Measurements from ENCODE around the gene UBE2U.
"Not testable (repeated sequence)": the region's sequence is repeated elsewhere in the genome, so short reads cannot be mapped to it uniquely, and the experiment has no call there.

Gene UBE2U

DNA sequence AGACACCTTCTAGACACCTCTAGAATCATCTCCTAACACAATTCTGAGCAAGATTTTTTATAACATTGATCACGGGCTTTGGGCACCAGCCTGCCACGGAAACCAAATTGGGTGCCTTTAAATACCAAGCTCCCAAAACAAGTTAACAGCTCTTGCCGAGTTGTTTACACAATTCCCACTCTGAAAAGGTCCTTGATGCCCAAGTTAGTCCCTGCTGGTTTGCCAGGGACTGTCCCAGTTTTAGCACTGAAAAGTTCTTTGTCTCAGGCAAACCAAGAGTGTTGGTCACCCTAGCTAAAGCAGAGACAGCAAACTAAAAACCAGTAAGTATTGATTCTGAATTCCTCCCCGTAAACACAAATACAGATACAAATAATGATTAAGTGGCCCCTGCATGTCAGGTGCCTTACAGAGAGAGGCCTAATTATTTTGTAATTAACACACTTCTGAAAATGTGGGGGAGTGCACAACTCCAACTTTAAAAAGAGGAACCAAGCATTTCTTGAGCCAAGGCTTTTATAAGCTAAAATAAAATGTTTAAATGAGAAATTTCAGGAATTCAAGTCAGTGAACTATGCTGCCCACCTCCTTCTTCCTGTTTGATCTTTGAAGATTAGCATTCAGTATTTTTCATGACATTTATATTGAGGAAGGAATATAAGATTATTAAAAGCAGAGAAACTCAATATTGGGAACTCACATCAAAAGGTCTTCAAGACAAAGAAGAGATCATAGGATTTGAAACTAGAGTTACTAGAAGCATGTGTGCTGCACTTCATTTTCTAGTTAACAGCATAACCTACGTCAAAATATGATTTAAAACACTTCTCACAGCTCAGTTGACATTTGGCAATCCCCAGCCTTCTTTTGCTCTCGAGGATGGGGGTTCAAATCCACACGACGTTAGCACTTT is 9.0 kb upstream of the UBE2U start:
- DNase-seq, result peak in 1 of 3 experiments; percentile 51

DNA sequence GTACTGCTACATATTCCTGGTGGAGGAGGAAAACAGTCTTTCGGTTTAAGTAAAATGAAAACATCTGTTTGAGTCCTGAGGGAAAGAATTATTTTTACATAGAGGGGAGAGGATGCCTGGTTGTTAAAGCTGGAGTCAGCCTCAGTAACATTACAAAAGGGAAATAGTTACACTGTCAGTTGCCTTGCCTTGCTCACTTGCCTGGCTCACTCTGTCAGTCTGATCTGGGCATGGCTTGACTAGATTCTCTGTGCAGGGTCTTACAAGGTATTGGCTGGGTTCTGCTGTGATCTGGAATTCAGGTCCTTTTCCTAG is 8.4 kb upstream of the UBE2U start:
- no peak for DNase-seq

DNA sequence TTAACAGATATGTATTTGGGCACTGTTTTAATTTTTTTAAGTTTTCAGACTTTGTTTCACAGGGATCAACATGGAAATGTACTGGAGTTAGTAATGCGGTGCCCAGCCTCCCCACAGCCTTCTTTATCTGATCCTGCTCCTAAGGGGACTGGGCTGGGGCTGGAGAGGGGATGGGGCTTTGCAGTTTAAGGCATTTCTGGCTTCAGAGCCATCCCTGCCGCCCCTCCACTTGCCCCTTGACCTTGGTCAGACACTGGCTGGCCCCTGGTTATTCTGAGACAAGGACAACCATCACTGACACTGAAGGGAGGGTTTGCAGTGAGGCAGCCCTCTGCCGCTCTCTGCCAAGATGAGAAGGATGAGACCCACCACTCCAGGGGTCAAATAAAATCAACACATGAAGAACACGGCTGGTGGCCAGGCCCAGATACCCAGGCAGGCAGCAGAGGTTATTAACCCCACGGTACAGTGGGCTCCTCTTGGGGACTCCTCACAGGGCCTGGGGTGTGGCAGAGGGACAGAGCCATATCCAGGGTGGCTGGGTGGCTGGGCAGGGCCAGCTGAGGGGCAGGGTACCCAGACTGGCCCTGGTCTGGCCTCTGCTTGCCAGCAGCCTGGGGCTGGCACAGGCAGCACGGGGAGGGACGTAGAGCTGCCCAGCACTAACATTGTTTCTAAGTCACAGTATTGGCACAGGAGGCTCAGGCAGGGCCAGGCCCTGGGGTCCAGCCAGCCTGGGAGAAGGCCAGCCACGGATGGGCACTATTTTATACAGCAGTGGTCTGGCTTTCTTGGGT is 7.2 kb upstream of the UBE2U start:
- no peak for DNase-seq

DNA sequence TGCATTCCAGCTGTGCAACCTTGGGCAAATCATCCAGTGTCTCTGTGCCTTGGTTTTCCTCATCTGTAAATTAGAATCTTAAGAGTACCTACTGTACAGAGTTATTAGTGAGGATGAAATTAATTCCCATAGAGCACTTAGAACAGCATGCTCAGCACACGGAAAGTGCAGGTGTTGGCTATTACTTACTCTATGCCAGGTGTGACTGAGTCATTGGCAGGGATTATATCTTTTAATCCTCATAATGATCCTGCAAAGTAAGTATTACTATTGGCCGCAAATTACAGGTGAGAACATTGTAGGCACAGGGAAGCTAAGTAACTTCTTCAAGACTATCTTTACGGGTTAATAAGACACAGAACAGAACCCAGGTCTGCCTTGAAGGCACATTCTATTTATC is 6.3 kb upstream of the UBE2U start:
- DNase-seq, result peak in 1 of 3 experiments; percentile 7

DNA sequence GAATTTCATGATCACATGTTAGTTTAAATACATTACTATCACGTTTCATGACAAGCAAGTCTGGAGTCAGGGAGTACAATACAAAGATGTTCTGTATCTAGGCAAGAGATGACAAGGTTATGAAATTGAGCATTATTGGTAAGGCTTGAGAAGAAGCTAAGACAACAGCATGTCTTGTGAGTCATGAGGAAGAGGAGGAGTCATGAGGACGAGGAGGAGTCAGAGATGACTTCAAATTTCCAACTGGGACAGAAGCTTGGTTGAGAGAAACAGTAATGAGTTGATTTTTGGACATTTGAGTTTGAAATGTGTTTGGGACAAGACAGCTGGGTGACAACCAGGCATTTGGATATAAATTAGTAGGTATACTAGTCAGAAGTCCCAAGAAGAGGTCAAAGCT is 4.3 kb upstream of the UBE2U start:
- no peak for DNase-seq

DNA sequence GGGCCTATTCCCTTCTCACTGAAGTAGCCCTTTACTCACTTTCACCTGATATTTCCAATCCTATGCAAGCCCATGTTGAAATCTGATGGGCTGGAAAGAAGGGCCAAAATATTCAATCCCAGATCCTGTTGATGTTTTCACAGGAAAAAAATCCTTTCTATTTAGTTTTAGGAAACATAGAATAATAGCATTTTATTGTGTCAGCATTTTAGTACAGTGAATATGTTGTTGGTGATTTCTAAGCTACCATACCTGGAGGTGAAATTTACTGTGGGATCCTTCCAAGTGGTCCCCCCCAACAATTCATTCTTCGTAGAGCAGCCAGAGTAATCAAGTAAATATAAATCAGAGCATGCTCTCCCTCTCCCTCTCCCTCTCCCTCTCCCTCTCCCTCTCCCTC is 3.4 kb upstream of the UBE2U start:
- no peak for DNase-seq

DNA sequence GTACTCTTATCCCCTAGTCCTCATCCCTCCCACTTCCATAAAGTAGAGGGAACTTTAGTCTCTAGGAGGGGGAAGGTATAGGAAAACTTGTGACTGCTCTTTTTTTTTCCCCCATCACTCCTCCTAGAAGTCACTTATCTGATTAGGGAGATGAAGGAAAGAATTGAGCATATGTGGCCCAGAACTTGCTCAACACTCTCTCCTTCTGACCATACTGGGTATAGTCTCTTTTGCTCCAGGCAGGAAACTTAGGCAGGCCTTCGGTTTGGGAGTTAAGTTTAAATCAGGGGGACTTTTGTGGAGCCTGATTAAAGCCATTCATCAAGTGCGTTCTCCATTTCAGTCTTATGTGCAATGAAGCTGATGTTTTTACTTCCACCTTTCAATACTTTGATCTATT is 5.8 kb downstream of the UBE2U start:
- no peak for DNase-seq

DNA sequence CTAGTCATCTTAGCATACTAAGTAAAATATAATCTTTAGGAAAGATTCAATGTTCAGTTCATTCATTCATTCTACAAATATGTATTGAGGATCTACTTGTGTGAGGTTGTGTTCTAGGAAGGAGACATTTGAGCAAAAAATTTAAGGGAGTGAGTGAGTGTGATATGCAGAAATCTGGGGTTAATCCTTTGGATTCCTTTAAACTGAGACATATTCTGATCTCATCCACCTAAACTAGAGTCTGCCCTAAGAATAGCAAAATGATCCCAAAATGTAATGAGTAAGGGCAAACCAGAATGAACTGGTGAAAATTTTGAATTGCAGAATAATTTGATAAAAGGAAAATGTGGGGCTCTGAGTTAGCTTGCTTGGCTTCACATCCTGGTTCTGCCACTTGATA is 8.6 kb downstream of the UBE2U start:
- no peak for DNase-seq

DNA sequence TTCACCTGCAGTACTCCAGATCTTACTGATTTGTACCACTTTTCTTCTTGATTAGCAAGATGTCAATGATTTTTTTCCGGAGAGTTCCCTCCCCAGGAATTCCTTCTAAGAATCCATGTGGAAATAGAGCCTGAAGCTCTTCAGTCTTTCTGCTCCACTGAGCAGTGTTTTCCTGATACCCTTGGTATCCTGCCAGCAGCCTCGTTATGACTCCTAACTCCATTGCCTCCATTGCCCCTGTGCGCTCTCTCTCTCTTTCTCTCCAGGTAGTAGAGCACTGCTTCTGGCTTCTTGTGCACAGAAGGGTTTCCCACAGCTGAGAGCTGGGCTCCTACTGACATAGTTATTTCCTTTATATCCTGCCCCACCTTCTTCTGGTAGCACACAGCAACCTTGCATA is 12.2 kb downstream of the UBE2U start:
- peak in 2 of 3 experiments; percentile 10 to 70 for DNase-seq

DNA sequence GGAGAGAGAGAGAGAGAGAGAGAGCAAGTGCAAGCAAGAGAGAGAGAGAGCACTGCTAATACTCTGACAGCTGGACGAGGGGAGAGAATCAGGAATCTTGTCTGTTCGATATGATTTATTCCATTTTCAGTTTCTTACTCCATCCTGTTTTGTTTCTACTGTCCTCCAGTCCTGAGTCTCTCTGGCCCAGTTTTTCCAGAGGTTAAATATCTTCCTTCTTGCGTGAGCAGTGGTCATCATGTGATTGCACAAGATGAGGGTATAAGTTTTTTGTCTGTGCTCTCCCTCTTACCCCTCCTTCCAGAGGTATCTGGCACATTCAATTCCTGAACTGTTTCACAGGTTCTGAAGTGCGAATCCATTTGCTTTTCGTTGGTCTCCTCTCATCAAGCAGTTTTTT is 16.8 kb downstream of the UBE2U start:
- no peak for DNase-seq

DNA sequence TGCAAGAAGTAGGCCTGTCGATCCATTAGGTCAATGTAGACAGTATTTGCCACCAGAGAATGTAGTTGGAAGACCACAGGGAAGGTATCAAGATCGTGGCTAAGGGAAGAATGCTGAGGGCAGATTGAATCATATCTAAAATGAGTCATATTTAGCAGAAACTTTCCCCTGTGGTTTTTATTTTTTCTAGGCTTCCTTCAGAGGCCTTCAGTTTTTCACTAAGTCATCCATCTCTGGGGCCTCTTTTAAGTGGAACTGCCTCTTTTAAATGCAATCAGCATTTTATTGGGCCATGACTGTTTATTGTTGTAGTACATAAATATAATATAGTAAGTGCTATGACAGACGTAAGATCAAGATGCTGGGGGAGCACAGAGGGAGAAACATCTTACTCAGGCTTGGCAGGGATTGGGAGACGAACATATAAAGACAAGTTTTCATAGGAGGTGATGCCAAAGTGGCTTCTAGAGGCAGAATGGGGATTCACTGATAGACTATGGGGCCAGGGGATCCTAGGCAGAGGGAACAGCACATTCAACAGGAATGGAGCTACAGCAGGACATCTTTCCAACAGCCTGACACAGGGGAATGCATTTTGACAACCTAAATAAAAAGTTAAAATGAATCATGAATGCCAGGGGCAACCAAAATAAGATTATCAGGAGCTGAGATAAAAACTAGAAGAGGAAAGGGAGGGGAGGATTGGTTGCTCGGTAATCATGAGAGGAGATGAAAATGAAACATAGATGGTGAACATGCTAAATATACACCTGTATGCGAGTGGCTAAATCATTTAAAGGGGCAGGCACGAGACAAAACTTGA is 20.1 kb downstream of the UBE2U start:
- DNase-seq, result no peak

DNA sequence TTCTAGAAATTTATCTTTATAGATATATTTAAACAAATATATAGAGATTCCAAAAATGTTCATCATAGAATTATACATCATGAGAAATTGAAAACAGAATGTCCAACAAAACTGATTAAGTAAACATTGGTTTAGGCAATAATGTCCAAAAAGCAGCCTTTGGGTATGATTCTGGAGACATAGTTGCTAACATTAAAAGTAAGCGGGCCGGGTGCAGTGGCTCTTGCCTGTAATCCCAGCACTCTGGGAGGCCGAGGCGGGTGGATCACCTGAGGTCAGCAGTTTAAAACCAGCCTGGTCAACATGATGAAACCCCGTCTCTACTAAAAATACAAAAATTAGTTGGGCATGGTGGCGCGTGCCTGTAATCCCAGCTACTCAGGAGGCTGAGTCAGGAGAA is 20.8 kb downstream of the UBE2U start:
- DNase-seq, result not testable (repeated sequence)

DNA sequence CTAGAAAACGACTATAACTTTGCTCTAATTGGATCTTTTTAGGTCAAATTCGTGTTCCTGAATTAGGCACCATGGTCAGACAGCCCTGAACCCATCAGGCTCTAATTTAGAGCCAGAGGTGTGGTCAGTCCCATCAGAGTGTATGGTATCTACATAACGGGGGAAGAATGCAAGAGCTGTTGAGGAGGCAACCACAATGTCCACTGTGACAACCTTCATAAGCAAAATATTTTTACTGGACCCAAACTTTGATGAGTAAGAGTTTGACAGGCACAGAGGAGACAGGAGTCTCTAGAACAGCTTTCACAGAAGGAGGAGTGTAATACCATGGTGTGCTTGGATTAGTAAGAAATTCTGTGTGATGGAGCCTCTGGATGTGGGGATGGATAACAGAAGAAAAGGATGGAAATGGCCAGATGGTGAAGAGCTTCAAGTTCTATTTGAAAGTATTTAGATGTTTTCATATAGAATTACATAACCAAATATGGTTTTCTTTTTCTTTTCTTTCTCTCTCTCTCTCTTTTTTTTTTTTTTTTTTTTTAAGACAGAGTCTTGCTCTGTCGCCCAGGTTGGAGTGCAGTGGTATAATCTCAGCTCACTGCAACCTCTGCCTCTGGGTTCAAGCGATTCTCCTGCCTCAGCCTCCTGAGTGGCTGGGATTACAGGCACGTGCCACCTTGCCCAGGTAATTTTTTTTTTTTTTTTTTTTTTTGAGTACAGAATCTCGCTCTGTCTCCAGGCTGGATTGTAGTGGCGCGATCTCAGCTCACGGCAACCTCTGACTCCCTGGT is 24.9 kb downstream of the UBE2U start:
- DNase-seq, result no peak

DNA sequence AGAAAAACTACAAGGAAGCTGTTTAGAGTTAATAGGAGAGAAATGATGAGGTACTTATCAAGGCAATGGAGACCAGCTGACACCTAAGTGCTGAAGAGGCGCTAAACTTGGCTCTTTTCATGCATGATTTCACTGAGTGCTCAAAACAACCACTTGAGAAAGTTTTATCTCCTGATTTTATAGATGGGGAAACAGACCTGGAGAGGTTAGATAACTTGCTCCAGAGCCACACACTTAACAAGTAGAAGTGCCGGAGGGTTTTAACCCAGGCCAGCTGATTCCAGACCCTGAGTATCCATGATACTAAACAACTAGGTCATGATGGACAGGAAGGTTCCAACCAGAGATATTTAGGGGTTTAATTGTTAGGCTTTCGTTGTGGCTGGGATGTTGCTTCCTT is 25.9 kb downstream of the UBE2U start:
- peak in 2 of 3 experiments; percentile 36 to 95 for DNase-seq

DNA sequence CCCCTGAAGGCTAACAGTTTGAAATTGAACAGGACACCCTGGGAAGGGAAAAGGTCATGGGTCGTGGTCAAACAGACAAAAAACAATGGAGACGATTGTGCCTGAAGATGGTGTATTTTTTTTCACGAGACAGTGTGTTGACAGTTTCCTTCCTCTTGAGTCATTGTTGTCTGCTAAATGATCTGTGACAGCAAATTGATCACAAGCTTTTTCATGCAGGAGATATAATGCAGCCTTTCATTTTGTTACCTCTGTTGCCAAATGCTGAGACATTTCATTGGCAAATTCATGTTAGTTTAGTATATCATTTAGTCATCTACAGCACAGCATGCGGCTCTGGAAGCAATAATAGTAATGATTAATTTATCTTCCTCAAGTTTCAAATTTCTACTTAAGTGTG is 27.7 kb downstream of the UBE2U start:
- peak; percentile 17 to 89 (median 70) for DNase-seq

DNA sequence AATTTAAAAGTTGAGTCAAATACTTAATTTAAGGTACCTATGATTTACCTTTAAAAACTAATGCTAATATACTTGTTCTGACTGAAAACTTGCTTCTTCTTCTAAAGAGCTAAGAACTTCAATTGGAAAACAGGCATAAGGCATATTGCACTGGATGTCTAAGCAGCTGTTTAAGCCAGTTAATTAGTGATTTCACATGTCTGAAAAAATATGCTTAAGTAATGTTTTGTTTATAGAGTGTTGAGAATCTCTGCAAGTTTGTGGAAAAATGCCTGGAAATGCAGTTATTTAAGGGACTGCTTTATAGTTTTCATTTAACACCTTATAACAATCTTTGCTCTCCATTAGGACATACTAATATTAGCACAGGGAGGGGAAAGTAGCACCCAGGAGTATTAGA is 28.2 kb downstream of the UBE2U start:
- DNase-seq, result no peak

DNA sequence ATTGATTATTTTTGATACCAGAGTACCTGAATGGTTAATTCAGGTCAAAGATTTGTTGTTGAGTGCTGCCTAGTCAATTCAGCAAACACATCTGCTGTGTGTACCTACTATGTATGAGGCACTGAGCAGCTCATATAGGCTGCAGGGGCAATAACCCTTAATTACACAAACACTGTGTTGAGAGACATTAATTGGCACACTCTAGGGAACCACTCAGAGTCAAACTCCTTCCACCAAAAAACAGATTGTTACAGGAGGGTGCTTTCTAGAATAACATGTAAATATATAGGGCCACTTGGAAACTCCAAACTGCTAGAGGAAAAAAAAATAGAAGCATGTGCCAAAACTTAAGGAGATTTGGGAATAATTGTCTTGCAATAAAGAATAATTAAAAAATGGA is 31.3 kb downstream of the UBE2U start:
- peak in 2 of 3 experiments; percentile 38 to 85 for DNase-seq

DNA sequence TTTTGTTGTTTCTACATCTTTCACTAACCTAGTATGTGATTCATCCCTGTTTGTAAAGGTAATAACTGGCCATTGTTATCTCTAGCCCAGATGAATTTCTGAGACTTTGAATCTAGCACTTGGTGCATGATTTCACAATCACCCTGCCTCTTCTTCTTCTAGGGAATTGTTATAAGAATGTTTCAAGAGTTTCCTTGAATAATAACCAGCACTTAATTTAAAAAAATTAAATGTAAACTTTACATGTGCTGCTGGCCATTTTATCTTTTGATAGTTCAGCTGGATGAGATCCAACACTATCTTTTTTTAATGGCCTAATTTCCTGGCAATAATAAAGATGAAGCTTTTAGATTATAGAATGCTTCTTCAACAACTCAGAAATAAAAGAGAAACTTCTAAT is 31.8 kb downstream of the UBE2U start:
- no peak for DNase-seq

DNA sequence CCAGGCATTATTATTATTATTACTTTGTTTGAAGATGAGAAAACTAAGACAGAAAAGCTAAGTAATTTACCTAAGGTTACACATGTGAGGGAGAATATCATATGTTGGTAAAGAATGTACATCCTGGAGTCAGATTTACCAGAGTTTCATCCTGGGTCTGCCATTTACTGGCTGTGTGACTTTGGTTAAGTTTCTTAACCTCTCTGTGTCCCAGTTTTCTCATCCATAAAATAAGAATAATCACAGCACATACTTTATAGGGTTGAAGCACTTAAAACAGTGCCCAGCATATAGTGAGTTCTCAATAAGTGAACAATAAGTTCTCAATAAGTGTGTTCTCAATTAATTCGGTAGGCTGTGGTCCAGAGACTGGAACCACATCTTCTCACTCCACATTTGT is 32.5 kb downstream of the UBE2U start:
- no peak for DNase-seq

DNA sequence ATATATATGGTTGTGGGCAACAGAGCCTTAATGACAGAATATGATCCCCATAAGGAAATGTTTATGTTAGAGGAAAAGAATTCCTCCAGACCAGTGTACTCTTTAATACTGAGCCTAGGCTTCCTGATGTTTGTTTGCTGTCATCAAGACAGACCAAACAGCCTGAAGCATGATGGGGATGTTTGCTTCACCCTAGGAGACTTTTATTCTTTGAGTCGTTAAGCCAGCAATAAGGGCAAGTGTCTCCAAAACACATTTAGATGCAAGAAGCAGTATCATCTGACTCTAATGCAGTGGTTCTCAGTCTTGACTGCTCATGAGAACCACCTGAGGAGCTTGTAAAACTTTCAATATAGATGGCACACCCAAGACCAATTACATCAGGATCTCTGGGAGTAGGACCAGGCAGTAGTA is 33.1 kb downstream of the UBE2U start:
- peak in 1 of 3 experiments; percentile 48 for DNase-seq

DNA sequence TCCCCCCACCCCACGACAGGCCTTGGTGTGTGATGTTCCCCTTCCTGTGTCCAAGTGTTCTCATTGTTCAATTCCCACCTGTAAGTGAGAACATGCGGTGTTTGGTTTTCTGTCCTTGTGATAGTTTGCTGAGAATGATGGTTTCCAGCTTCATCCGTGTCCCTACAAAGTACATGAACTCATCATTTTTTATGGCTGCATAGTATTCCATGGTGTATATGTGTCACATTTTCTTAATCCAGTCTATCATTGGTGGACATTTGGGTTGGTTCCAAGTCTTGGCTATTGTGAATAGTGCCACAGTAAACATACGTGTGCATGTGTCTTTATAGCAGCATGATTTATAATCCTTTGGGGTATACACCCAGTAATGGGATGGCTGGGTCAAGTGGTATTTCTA is 36.1 kb downstream of the UBE2U start:
- DNase-seq, result not testable (repeated sequence)

DNA sequence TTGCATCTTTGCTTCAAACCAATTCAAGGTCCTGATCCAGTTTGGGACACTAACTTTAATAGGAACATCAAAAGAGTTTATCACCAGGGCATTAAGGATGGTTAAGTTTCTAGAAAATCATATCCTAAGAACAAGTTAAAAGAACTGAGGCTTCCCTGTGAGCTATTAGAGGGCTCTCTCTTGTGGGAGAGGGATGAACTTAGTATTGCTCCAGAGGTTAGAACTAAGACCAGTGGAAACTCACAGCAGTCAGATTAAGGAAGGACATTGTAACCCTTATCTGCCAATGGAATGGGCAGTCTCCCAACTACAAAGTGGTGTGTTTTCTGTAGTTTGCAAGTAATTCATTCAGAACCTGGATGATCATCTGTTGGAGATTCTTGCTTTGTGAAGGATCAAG is 36.8 kb downstream of the UBE2U start:
- DNase-seq, result no peak

DNA sequence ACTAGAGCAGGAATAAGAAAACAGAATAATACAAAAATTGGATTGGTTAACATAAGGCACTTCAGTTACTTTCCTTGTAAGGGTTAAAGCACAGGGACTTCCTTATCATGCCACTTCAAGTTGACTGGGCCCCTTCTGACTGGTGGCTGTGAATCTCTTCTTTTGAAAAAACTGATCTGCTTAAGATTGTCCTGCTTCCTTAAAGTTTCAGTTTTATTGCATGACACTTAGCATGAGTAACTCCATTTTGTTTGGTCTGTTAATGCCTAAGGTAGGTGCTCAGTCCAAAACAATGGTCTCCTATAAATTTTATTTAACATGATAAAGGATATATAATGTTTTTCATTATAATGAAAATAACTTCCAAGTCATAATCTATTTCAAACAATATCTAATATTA is 37.6 kb downstream of the UBE2U start:
- DNase-seq, result no peak

All from NCI-H1417 (cell line).